MM.1S (cell line): Measurements from ENCODE around the gene GFI1B.

ENCODE experiments used
- DNase-seq: peaks from one replicate; pipeline ENCODE4 v3.0.0-alpha.2; 2015
- H2AFZ ChIP-seq: fragments of 300-600 bp; sonication (generic); 2 replicates; pipeline ENCODE4 v1.6.0; 2016; ENCODE audit warnings: antibody characterized with exemption, low read length
- H3F3A ChIP-seq: fragments of 300-600 bp; sonication (generic); 2 replicates; pipeline ENCODE4 v1.6.1; 2016; ENCODE audit warnings: mild to moderate bottlenecking, antibody characterized with exemption, low read length, moderate library complexity, mixed read lengths; ENCODE audit not compliant: insufficient read depth
- H3K27ac ChIP-seq: fragments of 300-600 bp; sonication (generic); 2 replicates; pipeline ENCODE4 v1.5.1; 2016; ENCODE audit warnings: mild to moderate bottlenecking, low read length
- H3K27me3 ChIP-seq: fragments of 300-600 bp; sonication (generic); replicated peaks from 2 replicates; pipeline ENCODE4 v1.6.0; 2016; ENCODE audit warnings: low read length; ENCODE audit not compliant: insufficient read depth
- H3K36me3 ChIP-seq: fragments of 300-600 bp; sonication (generic); replicated peaks from 2 replicates; pipeline ENCODE4 v1.6.1; 2016; ENCODE audit warnings: mild to moderate bottlenecking, low read length, mixed read lengths; ENCODE audit not compliant: insufficient read depth
- H3K4me1 ChIP-seq: fragments of 300-600 bp; sonication (generic); 2 replicates; pipeline ENCODE4 v1.6.1; 2016; ENCODE audit warnings: low read length, mixed read lengths
- H3K4me2 ChIP-seq: fragments of 300-600 bp; sonication (generic); 2 replicates; pipeline ENCODE4 v1.6.0; 2016; ENCODE audit warnings: low read depth, low read length
- H3K4me3 ChIP-seq: fragments of 300-600 bp; sonication (generic); 2 replicates; pipeline ENCODE4 v1.5.1; 2016; ENCODE audit warnings: low read length, mixed read lengths
- H3K79me2 ChIP-seq: fragments of 300-600 bp; sonication (generic); 2 replicates; pipeline ENCODE4 v1.6.1; 2016; ENCODE audit warnings: mixed run types, low read length, mixed read lengths
- H3K9ac ChIP-seq: fragments of 300-600 bp; sonication (generic); 2 replicates; pipeline ENCODE4 v1.6.1; 2016; ENCODE audit warnings: low read length, mixed read lengths
- H3K9me2 ChIP-seq: fragments of 300-600 bp; sonication (generic); replicated peaks from 2 replicates; pipeline ENCODE4 v1.6.1; 2016; ENCODE audit warnings: mild to moderate bottlenecking, low read length, mixed read lengths; ENCODE audit not compliant: insufficient read depth
- H3K9me3 ChIP-seq: fragments of 300-600 bp; sonication (generic); replicated peaks from 2 replicates; pipeline ENCODE4 v1.6.1; 2016; ENCODE audit warnings: mild to moderate bottlenecking, low read length, mixed read lengths; ENCODE audit not compliant: insufficient read depth
- H4K20me1 ChIP-seq: fragments of 300-600 bp; sonication (generic); 2 replicates; pipeline ENCODE4 v1.6.1; 2016; ENCODE audit warnings: mild to moderate bottlenecking, low read length, moderate library complexity, mixed read lengths; ENCODE audit not compliant: insufficient read depth
- CTCF ChIP-seq: fragments of 300-600 bp; sonication (generic); IDR thresholded peaks from 2 replicates; pipeline ENCODE4 v1.5.1; 2016; ENCODE audit warnings: antibody characterized with exemption, low read length, mixed read lengths
- EZH2 ChIP-seq: fragments of 300-600 bp; sonication (generic); optimal IDR thresholded peaks from 2 replicates; pipeline ENCODE3; 2017; ENCODE audit warnings: low read depth, mild to moderate bottlenecking, antibody characterized with exemption, low read length, mixed read lengths
- EZH2phosphoT487 ChIP-seq: fragments of 300-600 bp; sonication (generic); IDR thresholded peaks from 2 replicates; pipeline ENCODE4 v1.6.1; 2018; ENCODE audit warnings: antibody characterized with exemption, low read length

The GFI1B gene

GRCh38 chr9:133002147-133003070, 23.9 kb downstream of the GFI1B start:
- H3K9me3 ChIP-seq: no peaks in the 10 kb centered on the region
- no peaks in the 10 kb centered on the region for H3K4me1 ChIP-seq
- no peak overlapping the region for H2AFZ ChIP-seq
- no peak for DNase-seq
- no peaks in the 10 kb centered on the region for H4K20me1 ChIP-seq
- no peak for TF ChIP-seq EZH2phosphoT487
- peaks cover 92% of the 10 kb centered on the region for H3K27me3 ChIP-seq
- H3F3A ChIP-seq: no peaks in the 10 kb centered on the region
- no peak overlapping the region for H3K9ac ChIP-seq
- no peak overlapping the region for H3K27ac ChIP-seq
- H3K4me2 ChIP-seq: no peak overlapping the region
- H3K4me3 ChIP-seq: no peak overlapping the region
- H3K36me3 ChIP-seq: no peaks in the 10 kb centered on the region
- no peaks in the 10 kb centered on the region for H3K79me2 ChIP-seq
- H3K9me2 ChIP-seq: no peaks in the 10 kb centered on the region

- Histone ChIP-seq H3K9me3 (no peaks in the 10 kb centered on the region), H4K20me1 (no peaks in the 10 kb centered on the region), H2AFZ (no peak overlapping the region), H3F3A (no peaks in the 10 kb centered on the region), H3K4me3 (no peak overlapping the region), H3K79me2 (no peaks in the 10 kb centered on the region), H3K27me3 (peaks cover 94% of the 10 kb centered on the region), H3K9me2 (no peaks in the 10 kb centered on the region), H3K9ac (no peak overlapping the region), H3K4me1 (no peaks in the 10 kb centered on the region), H3K36me3 (no peaks in the 10 kb centered on the region), H3K27ac (no peak overlapping the region), H3K4me2 (no peak overlapping the region)
- TF ChIP-seq EZH2: no peak
- TF ChIP-seq EZH2phosphoT487: no peak
- TF ChIP-seq CTCF: no peak
- no peak for DNase-seq
Observed at GRCh38 chr9:133003071-133003461, 24.6 kb downstream of the GFI1B start.

DNA sequence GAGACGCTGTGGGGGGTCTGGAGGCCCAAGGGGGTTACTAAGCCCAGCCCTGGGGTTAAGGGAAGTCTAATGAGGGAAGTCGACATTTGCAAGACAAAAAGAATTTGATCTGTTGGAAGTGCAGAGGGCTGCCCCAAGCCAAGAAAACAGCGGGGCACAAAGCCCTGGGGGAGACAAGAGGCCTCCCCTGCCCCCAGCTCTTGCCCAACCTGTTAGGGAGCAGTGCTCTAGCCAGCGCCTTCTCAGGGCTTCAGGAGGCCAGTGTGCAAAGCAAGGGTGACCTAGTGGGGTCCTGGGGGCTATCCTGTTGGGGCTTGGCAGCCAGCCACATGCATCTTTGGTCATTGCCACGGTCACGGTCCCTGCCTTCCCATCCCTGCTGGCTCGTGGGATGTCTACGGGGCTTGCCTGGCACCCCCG, 25.2 kb downstream of the GFI1B start:
- no peaks in the 10 kb centered on the region for H4K20me1 ChIP-seq
- H3F3A ChIP-seq: no peaks in the 10 kb centered on the region
- H3K4me1 ChIP-seq: no peaks in the 10 kb centered on the region
- H3K9me3 ChIP-seq: no peaks in the 10 kb centered on the region
- H3K9ac ChIP-seq: no peak overlapping the region
- H3K4me2 ChIP-seq: no peak overlapping the region
- H2AFZ ChIP-seq: no peak overlapping the region
- no peak overlapping the region for H3K27ac ChIP-seq
- H3K36me3 ChIP-seq: no peaks in the 10 kb centered on the region
- H3K27me3 ChIP-seq: peaks cover 95% of the 10 kb centered on the region
- no peaks in the 10 kb centered on the region for H3K9me2 ChIP-seq
- no peaks in the 10 kb centered on the region for H3K79me2 ChIP-seq
- no peak for DNase-seq
- TF ChIP-seq CTCF (no peak), EZH2 (no peak)
- no peak overlapping the region for H3K4me3 ChIP-seq
